ENCODE results near the gene ARL3.

ARL3 gene

GRCh38 chr10:102758240-102758932 lies 44.2 kb upstream of the ARL3 start:
- CTCF ChIA-PET, result interaction anchor here (1.4 kb wide), 1 partner anchor 10 kb away, joined by 3 read pairs; no protein-coding TSS in a partner anchor
- DNase-seq (ENCODE audit: low read depth, low spot score), result no peak
- no peak for TF ChIP-seq CTCF (IDR thresholded peaks at IDR 0.05; ENCODE audit: insufficient read depth, low read length, missing control alignments)
- POLR2A ChIA-PET, result no interaction called here
- H3K4me3 ChIP-seq (ENCODE audit: low read depth, low read length), result no peak overlapping the region

- CTCF ChIA-PET, result interaction anchor here (1.0 kb wide), 1 partner anchor 17 kb away, joined by 3 read pairs; no protein-coding TSS in a partner anchor
- TF ChIP-seq CTCF (IDR thresholded peaks at IDR 0.05; ENCODE audit: insufficient read depth, low read length, missing control alignments), result no peak
- POLR2A ChIA-PET, result no interaction called here
- no peak overlapping the region for H3K4me3 ChIP-seq (ENCODE audit: low read depth, low read length)
- DNase-seq (ENCODE audit: low read depth, low spot score), result no peak
These were observed 43.1 kb upstream of the ARL3 start for GRCh38 chr10:102757323-102757722.

GRCh38 chr10:102753718-102754117 lies 39.5 kb upstream of the ARL3 start:
- H3K4me3 ChIP-seq (ENCODE audit: low read depth, low read length), result no peak overlapping the region
- ChIA-PET CTCF (interaction anchor here (0.9 to 5.2 kb wide), 19 partner anchors 8 to 490 kb away, joined by 3 to 50 read pairs (median 5); partner anchors contain the start of gene WBP1L), POLR2A (interaction anchor here (1.9 to 3.4 kb wide), 3 partner anchors 11 to 22 kb away, joined by 8 to 29 read pairs (median 10); partner anchors contain the start of gene WBP1L)
- no peak for DNase-seq (ENCODE audit: low read depth, low spot score)
- no peak for TF ChIP-seq CTCF (IDR thresholded peaks at IDR 0.05; ENCODE audit: insufficient read depth, low read length, missing control alignments)

- CTCF ChIA-PET, result interaction anchor here (0.9 to 5.2 kb wide), 23 partner anchors 8 to 491 kb away, joined by 3 to 50 read pairs (median 5); partner anchors contain the start of gene WBP1L
- POLR2A ChIA-PET, result interaction anchor here (0.8 to 3.4 kb wide), 4 partner anchors 10 to 23 kb away, joined by 4 to 29 read pairs (median 9); partner anchors contain the start of gene WBP1L
- H3K4me3 ChIP-seq (ENCODE audit: low read depth, low read length), result no peak overlapping the region; the same call in 1 of the 2 replicates
- DNase-seq (ENCODE audit: low read depth, low spot score), result peak; percentile 67
- TF ChIP-seq CTCF (IDR thresholded peaks at IDR 0.05; ENCODE audit: insufficient read depth, low read length, missing control alignments), result peak; percentile 58
These were observed 38.9 kb upstream of the ARL3 start for GRCh38 chr10:102752934-102753664.

GRCh38 chr10:102752266-102752930 lies 38.2 kb upstream of the ARL3 start:
- DNase-seq (ENCODE audit: low read depth, low spot score), result peak; percentile 64
- POLR2A ChIA-PET, result interaction anchor here (0.8 to 3.4 kb wide), 4 partner anchors 9 to 24 kb away, joined by 4 to 29 read pairs (median 9); partner anchors contain the start of gene WBP1L
- no peak for TF ChIP-seq CTCF (IDR thresholded peaks at IDR 0.05; ENCODE audit: insufficient read depth, low read length, missing control alignments)
- no peak overlapping the region for H3K4me3 ChIP-seq (ENCODE audit: low read depth, low read length)
- CTCF ChIA-PET, result interaction anchor here (0.6 to 5.2 kb wide), 20 partner anchors 8 to 491 kb away, joined by 3 to 50 read pairs (median 6); partner anchors contain the start of gene WBP1L

Data from AG04449 (cell line).